ENCODE results near the gene GLB1L.
"Not testable (repeated sequence)": the region's sequence is repeated elsewhere in the genome, so short reads cannot be mapped to it uniquely, and the experiment has no call there.

GLB1L gene

GRCh38 chr2:219271021-219271420 is 25.8 kb upstream of the GLB1L start:
- H3K9me3 Mint-ChIP-seq: no peaks in the 10 kb centered on the region
- no peak overlapping the region for H3K4me3 Mint-ChIP-seq

GRCh38 chr2:219270055-219270372 is 24.8 kb upstream of the GLB1L start:
- H3K27ac Mint-ChIP-seq: peak overlapping the region; percentile 70
- no peaks in the 10 kb centered on the region for H3K36me3 Mint-ChIP-seq
- no peak for ATAC-seq
- no peak for DNase-seq (ENCODE audit: low spot score in 2 of 2)
- H3K9me3 Mint-ChIP-seq: no peaks in the 10 kb centered on the region
- no peak overlapping the region for H3K4me3 Mint-ChIP-seq
- no peaks in the 10 kb centered on the region for H3K4me1 Mint-ChIP-seq

More at GRCh38 chr2:219271021-219271420, 25.8 kb upstream of the GLB1L start:
- H3K4me1 Mint-ChIP-seq: no peaks in the 10 kb centered on the region
- no peak for ATAC-seq
- no peak overlapping the region for H3K27ac Mint-ChIP-seq
- H3K36me3 Mint-ChIP-seq: no peaks in the 10 kb centered on the region
- DNase-seq (ENCODE audit: low spot score in 2 of 2): no peak

- H3K4me3 Mint-ChIP-seq: no peak overlapping the region
- peak overlapping the region; percentile 70 for H3K27ac Mint-ChIP-seq
- H3K4me1 Mint-ChIP-seq: no peaks in the 10 kb centered on the region
These were observed 24.3 kb upstream of the GLB1L start for GRCh38 chr2:219269362-219270054.

GRCh38 chr2:219268294-219268693 is 23.1 kb upstream of the GLB1L start:
- Mint-ChIP-seq H3K36me3 (no peaks in the 10 kb centered on the region), H3K4me3 (no peak overlapping the region), H3K9me3 (no peaks in the 10 kb centered on the region), H3K27ac (no peak overlapping the region), H3K4me1 (no peaks in the 10 kb centered on the region)
- ATAC-seq (no peak), DNase-seq (ENCODE audit: low spot score in 2 of 2) (no peak)

More at GRCh38 chr2:219269362-219270054, 24.3 kb upstream of the GLB1L start:
- ATAC-seq (no peak), DNase-seq (ENCODE audit: low spot score in 2 of 2) (no peak)
- Mint-ChIP-seq H3K9me3 (no peaks in the 10 kb centered on the region), H3K36me3 (no peaks in the 10 kb centered on the region)

GRCh38 chr2:219266886-219267285 is 21.6 kb upstream of the GLB1L start:
- Mint-ChIP-seq H3K27ac (peak overlapping the region; percentile 48), H3K36me3 (no peaks in the 10 kb centered on the region), H3K4me1 (no peaks in the 10 kb centered on the region), H3K9me3 (no peaks in the 10 kb centered on the region), H3K4me3 (no peak overlapping the region)
- ATAC-seq (no peak), DNase-seq (ENCODE audit: low spot score in 2 of 2) (no peak)

- peak overlapping the region; percentile 48 for H3K27ac Mint-ChIP-seq
- no peaks in the 10 kb centered on the region for H3K4me1 Mint-ChIP-seq
- no peak overlapping the region for H3K4me3 Mint-ChIP-seq
- no peaks in the 10 kb centered on the region for H3K36me3 Mint-ChIP-seq
- DNase-seq (ENCODE audit: low spot score in 2 of 2): no peak
- H3K9me3 Mint-ChIP-seq: no peaks in the 10 kb centered on the region
- no peak for ATAC-seq
These were observed 21.0 kb upstream of the GLB1L start for GRCh38 chr2:219266232-219266631.

GRCh38 chr2:219261024-219261855 is 16.0 kb upstream of the GLB1L start:
- Mint-ChIP-seq H3K27ac (no peak overlapping the region), H3K36me3 (no peaks in the 10 kb centered on the region), H3K4me3 (no peak overlapping the region), H3K4me1 (peaks cover 4% of the 10 kb centered on the region), H3K9me3 (no peaks in the 10 kb centered on the region)
- DNase-seq (ENCODE audit: low spot score in 2 of 2) (no peak), ATAC-seq (no peak)

GRCh38 chr2:219258942-219259341 is 13.7 kb upstream of the GLB1L start:
- ATAC-seq; H3K9me3 Mint-ChIP-seq; DNase-seq (ENCODE audit: low spot score in 2 of 2); H3K4me3 Mint-ChIP-seq; H3K27ac Mint-ChIP-seq; H3K36me3 Mint-ChIP-seq: not testable (repeated sequence)
- H3K4me1 Mint-ChIP-seq: peaks cover 12% of the 10 kb centered on the region

GRCh38 chr2:219254590-219255201 is 9.5 kb upstream of the GLB1L start:
- ATAC-seq (peak; percentile 72), DNase-seq (ENCODE audit: low spot score in 2 of 2) (peak; percentile 41 to 81)
- peaks cover 45% of the 10 kb centered on the region for H3K4me1 Mint-ChIP-seq
- peak overlapping the region; percentile 68 for H3K4me3 Mint-ChIP-seq
- H3K36me3 Mint-ChIP-seq: peaks cover 47% of the 10 kb centered on the region
- peak overlapping the region; percentile 83 for H3K27ac Mint-ChIP-seq
- H3K9me3 Mint-ChIP-seq: no peaks in the 10 kb centered on the region

- Mint-ChIP-seq H3K27ac (peak within 1 kb of the TSS; percentile 83), H3K4me1 (peaks cover 52% of the 10 kb centered on the region), H3K4me3 (peak within 1 kb of the TSS; percentile 68), H3K36me3 (peaks cover 55% of the 10 kb centered on the region), H3K9me3 (no peaks in the 10 kb centered on the region)
- DNase-seq (ENCODE audit: low spot score in 2 of 2): peak; percentile 80 to 93
- peak; percentile 83 for ATAC-seq
These were observed 8.7 kb upstream of the GLB1L start, which contains the start of gene TUBA4A for GRCh38 chr2:219253753-219254589. Gene TUBA4A, minus strand, starts transcription at chr2:219253918. Its CDS starts 60 bp downstream, at chr2:219253858.

GRCh38 chr2:219252900-219253752 is 7.9 kb upstream of the GLB1L start, which contains the start of gene TUBA4B:
Gene TUBA4B, plus strand, starts transcription at chr2:219253243. Its CDS starts 165 bp downstream, at chr2:219253408.
- Mint-ChIP-seq H3K4me3 (peak within 1 kb of the TSS; percentile 68), H3K4me1 (peaks cover 60% of the 10 kb centered on the region), H3K27ac (peak within 1 kb of the TSS; percentile 83), H3K9me3 (no peaks in the 10 kb centered on the region), H3K36me3 (peaks cover 63% of the 10 kb centered on the region)
- ATAC-seq (peak; percentile 39), DNase-seq (ENCODE audit: low spot score in 2 of 2) (peak; percentile 31 to 77)

- H3K4me1 Mint-ChIP-seq: peaks cover 66% of the 10 kb centered on the region
These were observed 7.3 kb upstream of the GLB1L start for GRCh38 chr2:219252570-219252899.

GRCh38 chr2:219252084-219252483 is 6.8 kb upstream of the GLB1L start:
- Mint-ChIP-seq H3K36me3 (peaks cover 74% of the 10 kb centered on the region), H3K4me1 (peaks cover 71% of the 10 kb centered on the region), H3K9me3 (no peaks in the 10 kb centered on the region), H3K4me3 (peak overlapping the region; percentile 68), H3K27ac (peak overlapping the region; percentile 83)
- ATAC-seq: no peak
- no peak for DNase-seq (ENCODE audit: low spot score in 2 of 2)

More at GRCh38 chr2:219252570-219252899, 7.3 kb upstream of the GLB1L start:
- H3K27ac Mint-ChIP-seq: peak overlapping the region; percentile 83
- ATAC-seq (no peak), DNase-seq (ENCODE audit: low spot score in 2 of 2) (no peak)
- H3K9me3 Mint-ChIP-seq: no peaks in the 10 kb centered on the region
- H3K36me3 Mint-ChIP-seq: peaks cover 69% of the 10 kb centered on the region
- H3K4me3 Mint-ChIP-seq: peak overlapping the region; percentile 68

GRCh38 chr2:219251656-219252055 is 6.4 kb upstream of the GLB1L start:
- peak overlapping the region; percentile 68 for H3K4me3 Mint-ChIP-seq
- no peaks in the 10 kb centered on the region for H3K9me3 Mint-ChIP-seq
- H3K36me3 Mint-ChIP-seq: peaks cover 78% of the 10 kb centered on the region
- peaks cover 75% of the 10 kb centered on the region for H3K4me1 Mint-ChIP-seq
- ATAC-seq (no peak), DNase-seq (ENCODE audit: low spot score in 2 of 2) (no peak)
- peak overlapping the region; percentile 83 for H3K27ac Mint-ChIP-seq
